Measurements from ENCODE around the gene NDOR1. TPM values are rescaled to one million over a fixed set of nuclear protein-coding genes. Genes with fewer than 3 reads are reported as not detected.
"Not testable (repeated sequence)": the region's sequence is repeated elsewhere in the genome, so short reads cannot be mapped to it uniquely, and the experiment has no call there.

Gene NDOR1
- total RNA-seq, 1 experiment from 2014 or later, result 22.7 TPM

GRCh38 chr9:137240841-137241489 lies 35.5 kb downstream of the NDOR1 start, which contains the start of gene TUBB4B:
TUBB4B (plus strand) TSS chr9:137241287; CDS start chr9:137241361, 74 bp downstream.
- DNase-seq, result peak; percentile 100
- H3K36me3 ChIP-seq (replicated peaks; ENCODE audit: control insufficient read depth, insufficient read depth, low read length), result peaks cover 15% of the 10 kb centered on the region
- no peaks in the 10 kb centered on the region for H3K27me3 ChIP-seq (ENCODE audit: control insufficient read depth, insufficient read depth, low read length)
- H3K4me3 ChIP-seq (ENCODE audit: insufficient read depth, low read depth, low read length), result peak within 1 kb of the TSS; percentile 96

GRCh38 chr9:137241490-137242268 lies 36.2 kb downstream of the NDOR1 start:
- H3K4me3 ChIP-seq (ENCODE audit: insufficient read depth, low read depth, low read length), result peak overlapping the region; percentile 96
- DNase-seq, result peak; percentile 88
- no peaks in the 10 kb centered on the region for H3K27me3 ChIP-seq (ENCODE audit: control insufficient read depth, insufficient read depth, low read length)
- peaks cover 15% of the 10 kb centered on the region for H3K36me3 ChIP-seq (replicated peaks; ENCODE audit: control insufficient read depth, insufficient read depth, low read length)

GRCh38 chr9:137242269-137243203 lies 37.0 kb downstream of the NDOR1 start:
- Histone ChIP-seq H3K27me3 (ENCODE audit: control insufficient read depth, insufficient read depth, low read length) (no peaks in the 10 kb centered on the region), H3K36me3 (replicated peaks; ENCODE audit: control insufficient read depth, insufficient read depth, low read length) (peaks cover 15% of the 10 kb centered on the region), H3K4me3 (ENCODE audit: insufficient read depth, low read depth, low read length) (peak overlapping the region; percentile 96)
- no peak for DNase-seq

- not testable (repeated sequence) for H3K4me3 ChIP-seq (ENCODE audit: insufficient read depth, low read depth, low read length); H3K27me3 ChIP-seq (ENCODE audit: control insufficient read depth, insufficient read depth, low read length); DNase-seq
- H3K36me3 ChIP-seq (replicated peaks; ENCODE audit: control insufficient read depth, insufficient read depth, low read length), result peaks cover 15% of the 10 kb centered on the region
These were observed 37.7 kb downstream of the NDOR1 start for GRCh38 chr9:137243266-137243625.

- Histone ChIP-seq H3K27me3 (ENCODE audit: control insufficient read depth, insufficient read depth, low read length) (no peaks in the 10 kb centered on the region), H3K4me3 (ENCODE audit: insufficient read depth, low read depth, low read length) (peak overlapping the region; percentile 3; the same call in 1 of the 2 replicates), H3K36me3 (replicated peaks; ENCODE audit: control insufficient read depth, insufficient read depth, low read length) (peaks cover 15% of the 10 kb centered on the region)
- DNase-seq, result peak; percentile 81
These were observed 38.4 kb downstream of the NDOR1 start for GRCh38 chr9:137243626-137244485.

- Histone ChIP-seq H3K36me3 (replicated peaks; ENCODE audit: control insufficient read depth, insufficient read depth, low read length) (peaks cover 15% of the 10 kb centered on the region), H3K27me3 (ENCODE audit: control insufficient read depth, insufficient read depth, low read length) (no peaks in the 10 kb centered on the region), H3K4me3 (ENCODE audit: insufficient read depth, low read depth, low read length) (0 out of 2 replicates have a peak overlapping the region, but pooled peaks have one; percentile 3)
- DNase-seq, result peak; percentile 87
These were observed 39.3 kb downstream of the NDOR1 start for GRCh38 chr9:137244486-137245449.

GRCh38 chr9:137245450-137246421 lies 40.2 kb downstream of the NDOR1 start:
- Histone ChIP-seq H3K36me3 (replicated peaks; ENCODE audit: control insufficient read depth, insufficient read depth, low read length) (peaks cover 15% of the 10 kb centered on the region), H3K4me3 (ENCODE audit: insufficient read depth, low read depth, low read length) (no peak overlapping the region), H3K27me3 (ENCODE audit: control insufficient read depth, insufficient read depth, low read length) (no peaks in the 10 kb centered on the region)
- DNase-seq, result peak; percentile 62

GRCh38 chr9:137247135-137247915 lies 41.8 kb downstream of the NDOR1 start:
- H3K4me3 ChIP-seq (ENCODE audit: insufficient read depth, low read depth, low read length), result no peak overlapping the region
- no peaks in the 10 kb centered on the region for H3K27me3 ChIP-seq (ENCODE audit: control insufficient read depth, insufficient read depth, low read length)
- DNase-seq, result no peak
- H3K36me3 ChIP-seq (replicated peaks; ENCODE audit: control insufficient read depth, insufficient read depth, low read length), result peaks cover 10% of the 10 kb centered on the region

GRCh38 chr9:137247916-137248175 lies 42.3 kb downstream of the NDOR1 start:
- DNase-seq, result no peak
- Histone ChIP-seq H3K36me3 (replicated peaks; ENCODE audit: control insufficient read depth, insufficient read depth, low read length) (peaks cover 5% of the 10 kb centered on the region), H3K27me3 (ENCODE audit: control insufficient read depth, insufficient read depth, low read length) (no peaks in the 10 kb centered on the region), H3K4me3 (ENCODE audit: insufficient read depth, low read depth, low read length) (no peak overlapping the region)

GRCh38 chr9:137250329-137251193 lies 45.1 kb downstream of the NDOR1 start:
- DNase-seq, result peak; percentile 70

GRCh38 chr9:137251194-137251461 lies 45.6 kb downstream of the NDOR1 start, which contains the start of gene STPG3:
STPG3 (plus strand) TSS chr9:137251286; CDS start chr9:137251287, 1 bp downstream.
- no peak for DNase-seq
- peaks cover 2% of the 10 kb centered on the region for H3K36me3 ChIP-seq (replicated peaks; ENCODE audit: control insufficient read depth, insufficient read depth, low read length)

More at GRCh38 chr9:137250329-137251193, 45.1 kb downstream of the NDOR1 start:
- Histone ChIP-seq H3K27me3 (ENCODE audit: control insufficient read depth, insufficient read depth, low read length) (peaks cover 2% of the 10 kb centered on the region), H3K36me3 (replicated peaks; ENCODE audit: control insufficient read depth, insufficient read depth, low read length) (no peaks in the 10 kb centered on the region), H3K4me3 (ENCODE audit: insufficient read depth, low read depth, low read length) (no peak overlapping the region)

More at GRCh38 chr9:137251194-137251461, 45.6 kb downstream of the NDOR1 start, which contains the start of gene STPG3:
- Histone ChIP-seq H3K27me3 (ENCODE audit: control insufficient read depth, insufficient read depth, low read length) (peaks cover 2% of the 10 kb centered on the region), H3K4me3 (ENCODE audit: insufficient read depth, low read depth, low read length) (no peak within 1 kb of the TSS)

Measured in H7 (cell line).